A673 (cell line): Measurements from ENCODE around the gene RPL14. TPM values are rescaled to one million over a fixed set of nuclear protein-coding genes. Genes with fewer than 3 reads are reported as not detected.

Experiments
- BruUV-seq: library from RNA; stranded (reverse); fragments of 400-500 nt; replicated peaks from 2 replicates; lab custom pipeline; 2021; lab: Mats Ljungman, UMichigan
- CTCF ChIA-PET: fragments of 300-600 bp; sonication (Branson Sonifier 250); formaldehyde crosslinking; loops from one replicate; lab custom pipeline; 2022; ENCODE audit warnings: antibody characterized with exemption; lab: Charles Lee
- POLR2A ChIA-PET: fragments of 300-600 bp; sonication (Branson Sonifier 250); formaldehyde crosslinking; loops from one replicate; lab custom pipeline; 2022; ENCODE audit warnings: antibody characterized with exemption; ENCODE audit not compliant: low non-redundant PET; lab: Charles Lee
- DNase-seq: peaks from one replicate; pipeline ENCODE4 v3.0.0-alpha.2; 2015; ENCODE audit warnings: low spot score
- H3K27ac ChIP-seq: fragments of 200-600 bp; sonication (generic); 2 replicates; pipeline ENCODE4 v1.5.1; 2016; ENCODE audit warnings: mixed run types, low read depth, mild to moderate bottlenecking, mixed read lengths, antibody characterized with exemption, low read length; ENCODE audit not compliant: poor library complexity, severe bottlenecking
- H3K27me3 ChIP-seq: fragments of 200-600 bp; sonication (generic); replicated peaks from 2 replicates; pipeline ENCODE4 v1.6.1; 2017; ENCODE audit warnings: mixed run types, low read depth, mild to moderate bottlenecking, mixed read lengths, antibody characterized with exemption, low read length; ENCODE audit not compliant: insufficient read depth, poor library complexity
- H3K36me3 ChIP-seq: fragments of 200-600 bp; sonication (generic); 2 replicates; pipeline ENCODE4 v1.6.1; 2016; ENCODE audit warnings: mixed run types, mild to moderate bottlenecking, mixed read lengths, antibody characterized with exemption, low read length; ENCODE audit not compliant: insufficient read depth, poor library complexity, severe bottlenecking
- H3K4me1 ChIP-seq: fragments of 200-600 bp; sonication (generic); 2 replicates; pipeline ENCODE4 v1.6.1; 2017; ENCODE audit warnings: mixed run types, mild to moderate bottlenecking, mixed read lengths, antibody characterized with exemption, low read length; ENCODE audit not compliant: insufficient read depth, poor library complexity, severe bottlenecking
- H3K4me3 ChIP-seq: fragments of 200-600 bp; sonication (generic); 2 replicates; pipeline ENCODE4 v1.5.1; 2016; ENCODE audit warnings: low read depth, mixed run types, mild to moderate bottlenecking, mixed read lengths, low read length; ENCODE audit not compliant: poor library complexity, severe bottlenecking
- H3K9me3 ChIP-seq: fragments of 200-600 bp; sonication (generic); 2 replicates; pipeline ENCODE4 v1.6.1; 2016; ENCODE audit warnings: mixed run types, low read depth, mild to moderate bottlenecking, mixed read lengths, antibody characterized with exemption, low read length; ENCODE audit not compliant: poor library complexity, severe bottlenecking
- CTCF ChIP-seq: fragments of 300-800, 200-600 bp; sonication (generic); conservative IDR thresholded peaks from 2 replicates; pipeline ENCODE4 v1.5.1; 2017; ENCODE audit warnings: low read depth, mild to moderate bottlenecking, antibody characterized with exemption, low read length, moderate library complexity, mixed read lengths
- EZH2 ChIP-seq: fragments of 200-600 bp; sonication (generic); IDR thresholded peaks from 2 replicates; pipeline ENCODE4 v1.6.1; 2017; ENCODE audit warnings: borderline replicate concordance, low read depth, mild to moderate bottlenecking, mixed read lengths, antibody characterized with exemption, low read length; ENCODE audit not compliant: poor library complexity, severe bottlenecking
- intact Hi-C: fragments of 100-400 bp; cut with micrococcal nuclease; formaldehyde crosslinking; loops from one replicate; pipeline ENCODE4 v1.10.0; 2022; ENCODE audit not compliant: unreplicated experiment
- total RNA-seq: library from RNA; stranded (reverse); gene quantifications from 2 replicates; pipeline ENCODE4 v1.2.3, GENCODE V29; 2021

Gene RPL14
- total RNA-seq, 1 experiment from 2014 or later: 980 TPM

GRCh38 chr3:40432793-40433192, 24.3 kb upstream of the RPL14 start:
- POLR2A ChIA-PET: no interaction called here
- CTCF ChIA-PET: no interaction called here

GRCh38 chr3:40437889-40438288, 19.2 kb upstream of the RPL14 start:
- TF ChIP-seq CTCF (no peak), EZH2 (no peak)
- ChIA-PET POLR2A (no interaction called here), CTCF (no interaction called here)
- Histone ChIP-seq H3K4me1 (no peaks in the 10 kb centered on the region), H3K9me3 (no peaks in the 10 kb centered on the region), H3K27ac (no peak overlapping the region), H3K27me3 (no peaks in the 10 kb centered on the region), H3K36me3 (no peaks in the 10 kb centered on the region), H3K4me3 (no peak overlapping the region)
- no TSS peak for BruUV-seq
- intact Hi-C loops: loop anchor here (10.0 kb wide), 1 partner anchor 103 kb away; no protein-coding TSS in a partner anchor
- DNase-seq: no peak

More at GRCh38 chr3:40432793-40433192, 24.3 kb upstream of the RPL14 start:
- Histone ChIP-seq H3K4me1 (no peaks in the 10 kb centered on the region), H3K27me3 (no peaks in the 10 kb centered on the region), H3K27ac (no peak overlapping the region), H3K36me3 (no peaks in the 10 kb centered on the region), H3K4me3 (no peak overlapping the region), H3K9me3 (no peaks in the 10 kb centered on the region)
- intact Hi-C loops: loop anchor here (10.0 kb wide), 1 partner anchor 98 kb away; no protein-coding TSS in a partner anchor
- TF ChIP-seq EZH2 (no peak), CTCF (no peak; the same call in 1 of the 2 replicates)
- BruUV-seq: no TSS peak
- peak; percentile 6 for DNase-seq

GRCh38 chr3:40445062-40445461, 12.1 kb upstream of the RPL14 start:
- BruUV-seq: no TSS peak
- intact Hi-C loops: no loop called here
- ChIA-PET POLR2A (no interaction called here), CTCF (no interaction called here)
- Histone ChIP-seq H3K9me3 (no peaks in the 10 kb centered on the region), H3K36me3 (no peaks in the 10 kb centered on the region), H3K27me3 (no peaks in the 10 kb centered on the region), H3K4me3 (no peak overlapping the region), H3K4me1 (no peaks in the 10 kb centered on the region), H3K27ac (no peak overlapping the region)
- no peak for DNase-seq
- TF ChIP-seq EZH2: no peak
- no peak for TF ChIP-seq CTCF
